PC-3 (cell line): ENCODE results near the gene SSH3.

Experiments
- EZH2 ChIP-seq: fragments of 300-600 bp; sonication (generic); IDR thresholded peaks from one replicate; pipeline ENCODE4 v1.6.1; 2017; ENCODE audit warnings: antibody characterized with exemption, mild to moderate bottlenecking, low read length; ENCODE audit not compliant: unreplicated experiment
- TF ChIP-seq, protein P1 (sequence below): fragments of 300-600 bp; sonication (generic); conservative IDR thresholded peaks from 2 replicates; pipeline ENCODE4 v1.5.1; 2017; ENCODE audit warnings: antibody characterized with exemption, low read depth, mild to moderate bottlenecking, low read length

DNA sequence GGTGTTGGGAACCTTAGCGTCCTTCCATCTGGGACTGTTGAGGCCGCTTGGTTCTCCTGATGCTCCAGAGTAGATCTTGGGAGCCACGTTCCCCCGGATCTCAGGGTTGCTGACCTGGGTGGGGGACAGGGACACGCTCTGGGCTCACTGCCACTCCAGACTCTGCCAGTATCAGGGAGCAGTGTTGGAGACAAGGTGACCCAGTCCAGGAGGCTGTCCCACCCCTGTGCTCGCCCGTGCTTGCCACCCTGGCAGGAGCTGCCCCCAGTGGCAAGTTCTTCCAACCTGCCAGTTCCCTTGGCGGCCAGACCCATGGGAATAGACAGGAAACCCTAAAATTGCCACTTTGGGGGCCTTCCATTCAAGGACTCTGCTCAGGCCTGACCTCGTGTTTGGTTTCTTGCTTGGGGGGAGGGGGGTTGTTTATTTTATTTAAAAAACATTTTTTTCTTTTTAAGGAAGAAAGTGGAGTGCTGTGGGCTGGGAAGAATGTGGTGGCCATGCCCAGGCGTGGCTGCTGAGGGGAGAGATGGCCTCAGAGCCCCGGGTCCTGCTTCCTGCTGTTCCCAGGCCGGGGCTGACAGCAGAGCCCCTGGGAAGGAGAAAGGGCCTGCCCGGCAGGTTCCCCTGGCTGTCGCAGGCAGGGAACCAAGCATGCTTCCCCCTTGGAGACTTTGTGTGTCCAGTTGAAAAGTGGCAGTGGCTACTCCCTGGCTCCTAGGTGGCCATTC lies 29.9 kb upstream of the SSH3 start:
- TF ChIP-seq EZH2: no peak
- TF ChIP-seq, protein P1, sequence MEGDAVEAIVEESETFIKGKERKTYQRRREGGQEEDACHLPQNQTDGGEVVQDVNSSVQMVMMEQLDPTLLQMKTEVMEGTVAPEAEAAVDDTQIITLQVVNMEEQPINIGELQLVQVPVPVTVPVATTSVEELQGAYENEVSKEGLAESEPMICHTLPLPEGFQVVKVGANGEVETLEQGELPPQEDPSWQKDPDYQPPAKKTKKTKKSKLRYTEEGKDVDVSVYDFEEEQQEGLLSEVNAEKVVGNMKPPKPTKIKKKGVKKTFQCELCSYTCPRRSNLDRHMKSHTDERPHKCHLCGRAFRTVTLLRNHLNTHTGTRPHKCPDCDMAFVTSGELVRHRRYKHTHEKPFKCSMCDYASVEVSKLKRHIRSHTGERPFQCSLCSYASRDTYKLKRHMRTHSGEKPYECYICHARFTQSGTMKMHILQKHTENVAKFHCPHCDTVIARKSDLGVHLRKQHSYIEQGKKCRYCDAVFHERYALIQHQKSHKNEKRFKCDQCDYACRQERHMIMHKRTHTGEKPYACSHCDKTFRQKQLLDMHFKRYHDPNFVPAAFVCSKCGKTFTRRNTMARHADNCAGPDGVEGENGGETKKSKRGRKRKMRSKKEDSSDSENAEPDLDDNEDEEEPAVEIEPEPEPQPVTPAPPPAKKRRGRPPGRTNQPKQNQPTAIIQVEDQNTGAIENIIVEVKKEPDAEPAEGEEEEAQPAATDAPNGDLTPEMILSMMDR: no peak
